DMS114 treated with DMSO at 0.1 percent for 48 hours (cell line): ENCODE measurements around the gene CYP2F1.
"Not testable (repeated sequence)": the region's sequence is repeated elsewhere in the genome, so short reads cannot be mapped to it uniquely, and the experiment has no call there.

Experiments used
- DNase-seq: peaks from one replicate; lab custom pipeline; 2025; ENCODE audit not compliant: unreplicated experiment; lab: John Stamatoyannopoulos, UW

CYP2F1 gene, protein sequence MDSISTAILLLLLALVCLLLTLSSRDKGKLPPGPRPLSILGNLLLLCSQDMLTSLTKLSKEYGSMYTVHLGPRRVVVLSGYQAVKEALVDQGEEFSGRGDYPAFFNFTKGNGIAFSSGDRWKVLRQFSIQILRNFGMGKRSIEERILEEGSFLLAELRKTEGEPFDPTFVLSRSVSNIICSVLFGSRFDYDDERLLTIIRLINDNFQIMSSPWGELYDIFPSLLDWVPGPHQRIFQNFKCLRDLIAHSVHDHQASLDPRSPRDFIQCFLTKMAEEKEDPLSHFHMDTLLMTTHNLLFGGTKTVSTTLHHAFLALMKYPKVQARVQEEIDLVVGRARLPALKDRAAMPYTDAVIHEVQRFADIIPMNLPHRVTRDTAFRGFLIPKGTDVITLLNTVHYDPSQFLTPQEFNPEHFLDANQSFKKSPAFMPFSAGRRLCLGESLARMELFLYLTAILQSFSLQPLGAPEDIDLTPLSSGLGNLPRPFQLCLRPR

DNA sequence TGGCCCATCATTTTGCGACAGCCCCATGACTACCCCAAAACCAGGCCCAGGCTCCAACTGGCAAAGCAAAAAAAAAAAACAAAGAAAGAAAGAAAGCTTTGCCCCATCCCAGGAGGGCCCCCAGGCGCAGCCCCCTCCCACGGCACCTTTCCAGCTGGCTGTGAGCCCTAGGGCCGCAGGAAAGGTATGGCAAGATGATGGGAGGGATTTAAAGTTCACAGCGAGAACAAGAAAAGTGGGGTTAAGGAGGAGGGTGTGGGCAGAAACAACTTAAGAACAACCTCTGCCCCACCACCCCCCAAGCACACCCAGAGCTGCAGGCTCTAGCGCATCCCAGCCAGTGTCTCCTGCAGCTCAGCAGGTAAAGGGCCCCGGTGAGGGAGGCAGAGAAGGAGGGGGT is at the start of gene CYP2F1:
TSS of gene CYP2F1 (plus strand) at position 301 of the 400 bp plus-strand sequence. CDS start 1,757 bp downstream, outside the sequence.
- DNase-seq = no peak

- peak; percentile 80 for DNase-seq
Measured at GRCh38 chr19:41064974-41065569, 49.2 kb upstream of the CYP2F1 start.

DNA sequence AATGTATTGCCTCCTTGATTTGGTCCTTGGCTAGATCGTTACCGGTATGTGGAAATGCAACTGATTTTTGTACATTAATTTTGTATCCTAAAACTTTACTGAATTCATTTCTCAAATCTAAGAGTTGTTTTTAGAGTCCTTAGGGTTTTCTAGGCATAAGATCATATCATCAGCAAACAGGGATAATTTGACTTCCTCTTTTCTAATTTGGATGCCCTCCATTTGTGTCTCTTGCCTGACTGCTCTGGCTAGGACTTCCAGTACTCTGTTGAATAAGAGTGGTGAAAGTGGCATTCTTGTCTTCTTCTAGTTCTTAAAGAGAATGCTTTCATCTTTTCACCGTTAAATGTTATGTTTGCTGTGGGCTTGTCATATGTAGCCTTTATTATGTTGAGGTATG is 37.9 kb upstream of the CYP2F1 start:
- no peak for DNase-seq

DNA sequence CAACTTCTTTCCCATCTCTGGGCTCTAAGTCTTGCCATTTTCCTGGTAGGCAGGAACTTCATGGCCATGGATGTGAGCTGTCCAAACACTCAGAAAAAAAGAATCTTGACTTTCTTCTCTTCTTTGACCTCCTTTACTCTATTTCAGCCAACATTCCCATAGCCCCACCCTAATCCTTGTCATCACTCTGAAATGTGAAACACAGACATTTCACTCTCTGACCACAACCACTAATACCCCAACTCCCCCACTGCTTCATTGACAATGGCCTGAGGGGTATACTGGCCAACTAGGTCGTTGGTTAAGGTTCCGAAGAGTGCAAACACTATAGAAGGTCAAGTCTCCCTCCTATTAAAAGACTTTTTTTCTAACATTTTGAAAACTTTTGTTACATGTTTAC is 30.7 kb upstream of the CYP2F1 start:
- DNase-seq = no peak

GRCh38 chr19:41085748-41086415 is 28.4 kb upstream of the CYP2F1 start:
- no peak for DNase-seq

- DNase-seq = no peak
Measured at GRCh38 chr19:41088151-41088550, 26.1 kb upstream of the CYP2F1 start, which contains the start of gene CYP2A13. CYP2A13 (plus strand) TSS chr19:41088451; CDS start chr19:41088472, 21 bp downstream.

DNA sequence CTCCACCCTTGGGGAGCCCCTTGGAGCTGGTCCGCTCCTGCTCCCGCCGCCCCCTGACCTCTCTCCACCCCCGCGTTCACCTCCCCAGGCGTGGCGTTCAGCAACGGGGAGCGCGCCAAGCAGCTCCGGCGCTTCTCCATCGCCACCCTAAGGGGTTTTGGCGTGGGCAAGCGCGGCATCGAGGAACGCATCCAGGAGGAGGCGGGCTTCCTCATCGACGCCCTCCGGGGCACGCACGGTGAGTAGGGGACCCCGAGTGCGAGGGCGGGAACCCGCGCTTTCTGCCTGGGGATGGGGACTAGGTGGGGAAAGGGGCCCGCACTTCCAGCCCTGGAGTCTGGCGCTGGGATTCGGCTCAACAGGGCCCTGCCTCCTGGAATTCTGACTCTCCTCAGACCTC is 24.3 kb upstream of the CYP2F1 start:
- no peak for DNase-seq

DNA sequence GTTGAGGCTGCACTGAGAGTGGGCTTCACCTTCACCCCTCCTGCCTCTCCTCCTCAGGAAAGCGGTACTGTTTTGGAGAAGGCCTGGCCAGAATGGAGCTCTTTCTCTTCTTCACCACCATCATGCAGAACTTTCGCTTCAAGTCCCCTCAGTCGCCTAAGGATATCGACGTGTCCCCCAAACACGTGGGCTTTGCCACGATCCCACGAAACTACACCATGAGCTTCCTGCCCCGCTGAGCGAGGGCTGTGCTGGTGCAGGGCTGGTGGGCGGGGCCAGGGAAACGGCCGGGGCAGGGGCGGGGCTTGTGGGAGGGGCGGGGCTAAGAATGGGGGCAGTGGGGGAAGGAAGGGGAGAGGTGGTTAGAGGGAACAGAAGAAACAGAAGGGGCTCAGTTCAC is 18.5 kb upstream of the CYP2F1 start:
- DNase-seq = no peak

GRCh38 chr19:41096353-41096752 is 17.9 kb upstream of the CYP2F1 start:
- DNase-seq = no peak

DNA sequence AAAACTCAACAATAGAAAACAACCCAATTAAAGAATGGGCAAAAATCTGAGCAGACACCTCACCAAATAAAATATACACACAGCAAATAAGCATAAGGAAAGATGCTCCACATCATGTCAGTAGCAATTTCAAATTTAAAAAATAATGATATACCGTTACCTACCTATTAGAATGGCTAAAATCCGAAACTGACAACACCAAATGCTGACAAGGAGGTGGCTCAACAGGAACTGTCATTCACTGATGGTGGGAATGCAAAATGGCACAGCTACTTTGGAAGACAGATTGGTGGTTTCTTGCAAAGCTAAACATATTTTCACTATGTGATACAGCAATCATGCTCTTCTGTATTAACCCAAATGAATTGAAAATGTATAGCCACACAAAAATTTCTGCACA is 16.9 kb upstream of the CYP2F1 start:
- no peak for DNase-seq

GRCh38 chr19:41098762-41099161 is 15.5 kb upstream of the CYP2F1 start:
- DNase-seq = no peak

DNA sequence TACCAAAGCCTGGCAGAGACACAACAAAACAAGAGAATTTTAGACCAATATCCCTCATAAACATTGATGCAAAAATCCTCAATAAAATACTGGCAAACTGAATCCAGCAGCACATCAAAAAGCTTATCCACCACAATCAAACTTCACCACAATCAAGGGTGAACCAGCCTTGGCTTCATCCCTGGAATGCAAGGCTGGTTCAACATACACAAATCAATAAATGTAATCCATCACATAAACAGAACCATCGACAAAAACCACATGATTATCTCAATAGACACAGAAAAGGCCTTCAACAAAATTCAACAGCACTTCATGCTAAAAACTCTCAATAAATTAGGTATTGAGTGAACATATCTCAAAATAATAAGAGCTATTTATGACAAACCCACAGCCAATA is 12.0 kb upstream of the CYP2F1 start:
- DNase-seq = not testable (repeated sequence)

DNA sequence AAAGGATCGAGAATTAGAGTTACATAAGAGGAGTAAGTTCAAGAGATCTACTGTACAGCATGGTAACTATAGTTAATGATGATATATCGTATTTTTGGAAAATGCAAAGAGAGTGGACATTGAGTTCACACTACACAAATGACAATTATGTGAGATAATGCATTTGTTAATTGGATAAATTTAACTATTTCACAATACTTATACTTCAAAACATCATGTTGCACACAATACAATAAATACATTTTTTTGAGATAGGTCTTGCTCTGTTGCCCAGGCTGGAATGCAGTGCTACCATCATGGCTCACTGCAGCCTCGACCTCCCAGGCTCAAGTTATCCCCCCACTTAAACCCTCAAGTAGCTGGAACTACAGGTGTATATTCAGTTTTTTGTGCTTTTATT is 8.1 kb upstream of the CYP2F1 start:
- DNase-seq = no peak

DNA sequence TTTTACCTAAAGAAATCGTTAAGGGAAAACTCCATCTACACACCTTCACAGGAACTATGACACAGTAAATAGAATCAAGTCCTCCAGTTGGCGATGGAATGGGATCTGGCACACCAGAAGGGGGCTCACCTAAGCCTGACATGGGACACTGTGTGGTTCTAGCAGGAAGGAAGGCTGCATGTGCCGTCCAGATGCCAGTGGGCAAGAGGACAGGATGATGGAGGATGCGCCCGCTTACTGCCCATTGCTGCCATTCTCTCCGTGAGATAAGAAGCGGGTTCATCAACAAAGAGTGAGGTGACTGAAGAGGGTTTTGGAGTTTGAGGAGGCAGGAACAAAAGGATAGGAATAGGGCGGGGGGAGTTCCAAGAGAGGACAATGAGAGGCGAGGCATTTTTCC is 2.9 kb upstream of the CYP2F1 start:
- DNase-seq = no peak

- no peak for DNase-seq
Measured at GRCh38 chr19:41111750-41112295, 2.4 kb upstream of the CYP2F1 start.

GRCh38 chr19:41112728-41113290 is 1.4 kb upstream of the CYP2F1 start:
- DNase-seq = no peak

- no peak for DNase-seq
Measured at GRCh38 chr19:41116261-41116660, 2.0 kb downstream of the CYP2F1 start.

- DNase-seq = not testable (repeated sequence)
Measured at GRCh38 chr19:41120929-41121911, 7.0 kb downstream of the CYP2F1 start.

DNA sequence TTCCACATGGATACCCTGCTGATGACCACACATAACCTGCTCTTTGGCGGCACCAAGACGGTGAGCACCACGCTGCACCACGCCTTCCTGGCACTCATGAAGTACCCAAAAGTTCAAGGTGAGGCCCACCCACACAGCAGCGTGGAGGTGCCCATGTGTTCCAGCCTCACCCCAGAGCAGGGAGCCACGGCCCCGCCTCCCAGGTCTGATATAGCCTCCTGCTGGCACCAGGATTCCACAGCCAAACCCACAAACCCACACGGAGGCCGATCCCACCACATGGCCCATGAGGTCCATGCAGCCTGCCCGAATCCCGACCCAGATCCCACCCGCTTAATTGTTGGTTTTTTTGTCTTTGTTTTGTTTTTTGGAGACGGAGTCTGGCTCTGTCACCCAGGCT is 8.6 kb downstream of the CYP2F1 start:
- DNase-seq = not testable (repeated sequence)

- DNase-seq = no peak
Measured at GRCh38 chr19:41123716-41124294, 9.6 kb downstream of the CYP2F1 start.
